Stimulated activated CD8-positive, alpha-beta memory T cell treated with anti-CD3 and anti-CD28 coated beads, Interleukin-12 subunit alpha, Interleukin-12 subunit beta, amount 100 ng/mL, for 4 hours (primary cell): Measurements from ENCODE around the gene ACTR2.
"Not testable (repeated sequence)": the region's sequence is repeated elsewhere in the genome, so short reads cannot be mapped to it uniquely, and the experiment has no call there.

ENCODE experiments used
- DNase-seq: peaks from one replicate; pipeline ENCODE4 v3.0.0-alpha.2; 2020; ENCODE audit warnings: low read depth

ACTR2 gene

GRCh38 chr2:65313126-65313953 is 85.7 kb downstream of the ACTR2 start:
- DNase-seq, result no peak

GRCh38 chr2:65313954-65314256 is 86.3 kb downstream of the ACTR2 start:
- DNase-seq, result no peak

- DNase-seq, result no peak
Measured at GRCh38 chr2:65314801-65315441, 87.3 kb downstream of the ACTR2 start.

GRCh38 chr2:65316072-65316471 is 88.4 kb downstream of the ACTR2 start:
- DNase-seq, result no peak

- not testable (repeated sequence) for DNase-seq
Measured at GRCh38 chr2:65317351-65317750, 89.7 kb downstream of the ACTR2 start.

- no peak for DNase-seq
Measured at GRCh38 chr2:65317841-65318240, 90.2 kb downstream of the ACTR2 start.

- DNase-seq, result no peak
Measured at GRCh38 chr2:65319072-65319673, 91.5 kb downstream of the ACTR2 start.

- DNase-seq, result no peak
Measured at GRCh38 chr2:65319674-65320041, 92.0 kb downstream of the ACTR2 start.

GRCh38 chr2:65320042-65320725 is 92.6 kb downstream of the ACTR2 start:
- DNase-seq, result no peak
